ENCODE results near the gene FAM3D.

The FAM3D gene

GRCh38 chr3:58672880-58673279 is 6.3 kb upstream of the FAM3D start:
- Histone ChIP-seq H3K4me1 (ENCODE audit: insufficient read depth, low read length) (no peaks in the 10 kb centered on the region), H3K9ac (ENCODE audit: low read depth, low read length) (no peak overlapping the region), H3K36me3 (ENCODE audit: insufficient read depth, low read length) (no peaks in the 10 kb centered on the region), H3K9me3 (ENCODE audit: control insufficient read depth, insufficient read depth, low read length) (no peaks in the 10 kb centered on the region)

GRCh38 chr3:58672451-58672850 is 5.9 kb upstream of the FAM3D start:
- Histone ChIP-seq H3K9me3 (ENCODE audit: control insufficient read depth, insufficient read depth, low read length) (no peaks in the 10 kb centered on the region), H3K4me1 (ENCODE audit: insufficient read depth, low read length) (no peaks in the 10 kb centered on the region), H3K36me3 (ENCODE audit: insufficient read depth, low read length) (no peaks in the 10 kb centered on the region)

GRCh38 chr3:58670506-58671135 is 4.0 kb upstream of the FAM3D start:
- no peaks in the 10 kb centered on the region for H3K36me3 ChIP-seq (ENCODE audit: insufficient read depth, low read length)
- H3K4me1 ChIP-seq (ENCODE audit: insufficient read depth, low read length), result no peaks in the 10 kb centered on the region
- no peak overlapping the region for H3K9ac ChIP-seq (ENCODE audit: low read depth, low read length)

More at GRCh38 chr3:58672451-58672850, 5.9 kb upstream of the FAM3D start:
- no peak overlapping the region for H3K9ac ChIP-seq (ENCODE audit: low read depth, low read length)

GRCh38 chr3:58668247-58668646 is 1.7 kb upstream of the FAM3D start:
- Histone ChIP-seq H3K36me3 (ENCODE audit: insufficient read depth, low read length) (no peaks in the 10 kb centered on the region), H3K9me3 (ENCODE audit: control insufficient read depth, insufficient read depth, low read length) (no peaks in the 10 kb centered on the region), H3K4me1 (ENCODE audit: insufficient read depth, low read length) (no peaks in the 10 kb centered on the region), H3K9ac (ENCODE audit: low read depth, low read length) (no peak overlapping the region)

More at GRCh38 chr3:58670506-58671135, 4.0 kb upstream of the FAM3D start:
- no peaks in the 10 kb centered on the region for H3K9me3 ChIP-seq (ENCODE audit: control insufficient read depth, insufficient read depth, low read length)

GRCh38 chr3:58667704-58668103 is 1.1 kb upstream of the FAM3D start:
- Histone ChIP-seq H3K36me3 (ENCODE audit: insufficient read depth, low read length) (no peaks in the 10 kb centered on the region), H3K9ac (ENCODE audit: low read depth, low read length) (no peak overlapping the region), H3K4me1 (ENCODE audit: insufficient read depth, low read length) (no peaks in the 10 kb centered on the region), H3K9me3 (ENCODE audit: control insufficient read depth, insufficient read depth, low read length) (no peaks in the 10 kb centered on the region)

- no peaks in the 10 kb centered on the region for H3K9me3 ChIP-seq (ENCODE audit: control insufficient read depth, insufficient read depth, low read length)
- H3K9ac ChIP-seq (ENCODE audit: low read depth, low read length), result no peak overlapping the region
- H3K4me1 ChIP-seq (ENCODE audit: insufficient read depth, low read length), result no peaks in the 10 kb centered on the region
- H3K36me3 ChIP-seq (ENCODE audit: insufficient read depth, low read length), result no peaks in the 10 kb centered on the region
Observed at GRCh38 chr3:58667229-58667628, 655 bp upstream of the FAM3D start.

GRCh38 chr3:58665405-58665804 is 1.2 kb downstream of the FAM3D start:
- Histone ChIP-seq H3K9ac (ENCODE audit: low read depth, low read length) (no peak overlapping the region), H3K9me3 (ENCODE audit: control insufficient read depth, insufficient read depth, low read length) (no peaks in the 10 kb centered on the region), H3K4me1 (ENCODE audit: insufficient read depth, low read length) (no peaks in the 10 kb centered on the region), H3K36me3 (ENCODE audit: insufficient read depth, low read length) (no peaks in the 10 kb centered on the region)

- Histone ChIP-seq H3K36me3 (ENCODE audit: insufficient read depth, low read length) (no peaks in the 10 kb centered on the region), H3K9me3 (ENCODE audit: control insufficient read depth, insufficient read depth, low read length) (no peaks in the 10 kb centered on the region), H3K9ac (ENCODE audit: low read depth, low read length) (no peak overlapping the region), H3K4me1 (ENCODE audit: insufficient read depth, low read length) (no peaks in the 10 kb centered on the region)
Observed at GRCh38 chr3:58664611-58665010, 2.0 kb downstream of the FAM3D start.

- Histone ChIP-seq H3K9me3 (ENCODE audit: control insufficient read depth, insufficient read depth, low read length) (no peaks in the 10 kb centered on the region), H3K9ac (ENCODE audit: low read depth, low read length) (no peak overlapping the region), H3K36me3 (ENCODE audit: insufficient read depth, low read length) (no peaks in the 10 kb centered on the region), H3K4me1 (ENCODE audit: insufficient read depth, low read length) (no peaks in the 10 kb centered on the region)
Observed at GRCh38 chr3:58661836-58662420, 4.6 kb downstream of the FAM3D start.

GRCh38 chr3:58660998-58661397 is 5.6 kb downstream of the FAM3D start:
- Histone ChIP-seq H3K4me1 (ENCODE audit: insufficient read depth, low read length) (no peaks in the 10 kb centered on the region), H3K9me3 (ENCODE audit: control insufficient read depth, insufficient read depth, low read length) (no peaks in the 10 kb centered on the region), H3K9ac (ENCODE audit: low read depth, low read length) (no peak overlapping the region)

GRCh38 chr3:58659051-58659675 is 7.4 kb downstream of the FAM3D start:
- no peaks in the 10 kb centered on the region for H3K36me3 ChIP-seq (ENCODE audit: insufficient read depth, low read length)
- H3K9ac ChIP-seq (ENCODE audit: low read depth, low read length), result no peak overlapping the region
- no peaks in the 10 kb centered on the region for H3K4me1 ChIP-seq (ENCODE audit: insufficient read depth, low read length)
- no peaks in the 10 kb centered on the region for H3K9me3 ChIP-seq (ENCODE audit: control insufficient read depth, insufficient read depth, low read length)

More at GRCh38 chr3:58660998-58661397, 5.6 kb downstream of the FAM3D start:
- no peaks in the 10 kb centered on the region for H3K36me3 ChIP-seq (ENCODE audit: insufficient read depth, low read length)

GRCh38 chr3:58658508-58658907 is 8.1 kb downstream of the FAM3D start:
- Histone ChIP-seq H3K4me1 (ENCODE audit: insufficient read depth, low read length) (no peaks in the 10 kb centered on the region), H3K9me3 (ENCODE audit: control insufficient read depth, insufficient read depth, low read length) (no peaks in the 10 kb centered on the region), H3K9ac (ENCODE audit: low read depth, low read length) (no peak overlapping the region), H3K36me3 (ENCODE audit: insufficient read depth, low read length) (no peaks in the 10 kb centered on the region)

- no peak overlapping the region for H3K9ac ChIP-seq (ENCODE audit: low read depth, low read length)
- no peaks in the 10 kb centered on the region for H3K9me3 ChIP-seq (ENCODE audit: control insufficient read depth, insufficient read depth, low read length)
- H3K4me1 ChIP-seq (ENCODE audit: insufficient read depth, low read length), result no peaks in the 10 kb centered on the region
- H3K36me3 ChIP-seq (ENCODE audit: insufficient read depth, low read length), result no peaks in the 10 kb centered on the region
Observed at GRCh38 chr3:58657571-58658141, 8.9 kb downstream of the FAM3D start.

- no peaks in the 10 kb centered on the region for H3K9me3 ChIP-seq (ENCODE audit: control insufficient read depth, insufficient read depth, low read length)
- no peak overlapping the region for H3K9ac ChIP-seq (ENCODE audit: low read depth, low read length)
Observed at GRCh38 chr3:58657036-58657520, 9.5 kb downstream of the FAM3D start.

GRCh38 chr3:58656631-58657030 is 9.9 kb downstream of the FAM3D start:
- H3K9ac ChIP-seq (ENCODE audit: low read depth, low read length), result no peak overlapping the region
- H3K4me1 ChIP-seq (ENCODE audit: insufficient read depth, low read length), result no peaks in the 10 kb centered on the region
- no peaks in the 10 kb centered on the region for H3K36me3 ChIP-seq (ENCODE audit: insufficient read depth, low read length)
- H3K9me3 ChIP-seq (ENCODE audit: control insufficient read depth, insufficient read depth, low read length), result no peaks in the 10 kb centered on the region

More at GRCh38 chr3:58657036-58657520, 9.5 kb downstream of the FAM3D start:
- Histone ChIP-seq H3K4me1 (ENCODE audit: insufficient read depth, low read length) (no peaks in the 10 kb centered on the region), H3K36me3 (ENCODE audit: insufficient read depth, low read length) (no peaks in the 10 kb centered on the region)

Measured in ES-I3 (cell line).